Skin epidermis (tissue), 12 donors: Measurements from ENCODE around the gene SENP3.

Experiments used
- H3K27ac ChIP-seq, 21 experiments: fragments of 200-600 bp; sonication (generic) in 11 of 21; one replicate each; pipeline ENCODE4 v1.5.0; 2020; ENCODE audit warnings: mild to moderate bottlenecking in 3 of 21, inconsistent platforms in 2 of 21, moderate library complexity in 2 of 21
- H3K4me3 ChIP-seq, 7 experiments: fragments of 200-600 bp; sonication (generic) in 2 of 7; one replicate each; pipeline ENCODE4 v1.5.0; 2020; ENCODE audit warnings: inconsistent platforms in 2 of 7, mild to moderate bottlenecking in 2 of 7, moderate library complexity in 1 of 7

Gene SENP3

DNA sequence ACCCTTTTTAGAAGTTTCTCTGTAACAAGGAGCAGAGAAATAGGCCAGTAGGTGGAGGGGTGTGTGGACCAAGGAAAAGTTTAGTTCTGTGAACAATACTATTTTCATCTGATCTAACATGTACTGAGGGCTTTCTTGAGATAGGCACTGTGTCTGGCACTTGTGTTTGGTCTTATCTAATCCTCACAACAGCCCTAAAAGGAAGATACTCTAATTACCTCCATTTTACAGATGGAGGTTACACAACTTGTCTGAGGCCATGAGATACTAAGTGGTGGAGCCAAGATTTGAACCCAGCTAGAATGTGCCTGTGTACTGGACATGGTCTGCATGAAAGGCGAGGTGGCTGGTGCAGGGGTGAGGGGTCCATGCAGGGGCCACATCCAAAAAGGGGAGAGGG lies 8.4 kb upstream of the SENP3 start:
- peak overlapping the region in 17 of 21 experiments; percentile 10 to 87 (median 61) for H3K27ac ChIP-seq
- no peak overlapping the region for H3K4me3 ChIP-seq

- Histone ChIP-seq H3K4me3 (no peak overlapping the region), H3K27ac (peak overlapping the region in 1 of 21 experiments; percentile 18)
Observed at GRCh38 chr17:7555320-7555948, 6.3 kb upstream of the SENP3 start.

- Histone ChIP-seq H3K27ac (peak overlapping the region in 12 of 21 experiments; percentile 83 to 98 (median 94)), H3K4me3 (no peak overlapping the region)
Observed at GRCh38 chr17:7556627-7557026, 5.1 kb upstream of the SENP3 start.

DNA sequence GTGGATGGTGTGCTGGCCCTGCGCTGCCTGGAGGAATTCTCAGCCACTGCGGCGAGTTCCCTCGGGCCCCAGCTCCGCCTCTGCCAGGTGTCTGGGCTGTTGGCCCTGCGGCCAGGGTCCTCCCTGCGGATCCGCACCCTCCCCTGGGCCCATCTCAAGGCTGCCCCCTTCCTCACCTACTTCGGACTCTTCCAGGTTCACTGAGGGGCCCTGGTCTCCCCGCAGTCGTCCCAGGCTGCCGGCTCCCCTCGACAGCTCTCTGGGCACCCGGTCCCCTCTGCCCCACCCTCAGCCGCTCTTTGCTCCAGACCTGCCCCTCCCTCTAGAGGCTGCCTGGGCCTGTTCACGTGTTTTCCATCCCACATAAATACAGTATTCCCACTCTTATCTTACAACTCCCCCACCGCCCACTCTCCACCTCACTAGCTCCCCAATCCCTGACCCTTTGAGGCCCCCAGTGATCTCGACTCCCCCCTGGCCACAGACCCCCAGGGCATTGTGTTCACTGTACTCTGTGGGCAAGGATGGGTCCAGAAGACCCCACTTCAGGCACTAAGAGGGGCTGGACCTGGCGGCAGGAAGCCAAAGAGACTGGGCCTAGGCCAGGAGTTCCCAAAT lies 4.5 kb upstream of the SENP3 start:
- H3K27ac ChIP-seq: peak overlapping the region in 19 of 21 experiments; percentile 69 to 98 (median 91)
- no peak overlapping the region for H3K4me3 ChIP-seq

DNA sequence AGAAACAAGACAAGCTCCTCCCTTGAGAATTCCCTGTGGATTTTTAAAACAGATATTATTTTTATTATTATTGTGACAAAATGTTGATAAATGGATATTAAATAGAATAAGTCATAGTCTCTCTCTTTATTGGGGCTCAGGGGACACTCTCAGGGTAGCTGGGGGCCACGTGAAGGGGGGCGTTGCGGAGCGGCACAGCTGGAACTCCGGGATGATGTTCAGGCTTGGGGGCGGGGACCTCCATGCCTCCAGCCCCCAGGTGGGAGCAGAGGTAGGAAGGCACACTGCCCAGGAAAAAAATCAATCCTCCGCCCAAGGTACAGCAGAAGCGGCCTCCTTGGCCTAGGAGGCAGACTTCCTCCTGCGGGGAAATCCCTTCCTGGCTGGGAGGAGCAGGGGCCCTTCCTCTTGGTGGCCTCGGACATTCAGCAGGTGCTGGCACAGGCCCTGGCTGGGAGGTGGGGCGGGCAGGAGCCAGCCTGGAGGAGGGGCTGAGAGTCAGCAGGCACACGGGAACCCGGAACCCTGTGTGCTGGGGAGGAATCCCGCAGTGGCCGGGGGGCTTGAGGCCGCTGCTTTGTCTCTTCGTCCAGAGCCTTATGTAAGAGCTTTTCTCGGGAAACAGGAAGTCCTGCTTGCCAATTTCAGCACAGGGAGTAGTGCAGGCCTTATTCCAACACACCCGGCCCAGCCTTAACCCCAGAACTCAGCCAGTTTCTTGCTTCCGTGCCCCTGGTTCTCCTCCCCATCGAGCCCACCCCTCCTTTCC lies 3.8 kb upstream of the SENP3 start:
- peak overlapping the region; percentile 57 to 98 (median 90) for H3K27ac ChIP-seq

GRCh38 chr17:7558544-7559319 lies 3.0 kb upstream of the SENP3 start, which contains the start of gene TNFSF13:
TNFSF13 (plus strand) TSS chr17:7558750; CDS start chr17:7559040, 290 bp downstream.
- H3K4me3 ChIP-seq: peak within 1 kb of the TSS; percentile 5 to 74 (median 16)
- H3K27ac ChIP-seq: peak within 1 kb of the TSS; percentile 57 to 98 (median 90)

More for the DNA sequence above, 3.8 kb upstream of the SENP3 start:
- peak overlapping the region in 6 of 7 experiments; percentile 2 to 74 (median 20) for H3K4me3 ChIP-seq

GRCh38 chr17:7559320-7560171 lies 2.2 kb upstream of the SENP3 start:
- H3K4me3 ChIP-seq: peak overlapping the region in 6 of 7 experiments; percentile 7 to 95 (median 38)

DNA sequence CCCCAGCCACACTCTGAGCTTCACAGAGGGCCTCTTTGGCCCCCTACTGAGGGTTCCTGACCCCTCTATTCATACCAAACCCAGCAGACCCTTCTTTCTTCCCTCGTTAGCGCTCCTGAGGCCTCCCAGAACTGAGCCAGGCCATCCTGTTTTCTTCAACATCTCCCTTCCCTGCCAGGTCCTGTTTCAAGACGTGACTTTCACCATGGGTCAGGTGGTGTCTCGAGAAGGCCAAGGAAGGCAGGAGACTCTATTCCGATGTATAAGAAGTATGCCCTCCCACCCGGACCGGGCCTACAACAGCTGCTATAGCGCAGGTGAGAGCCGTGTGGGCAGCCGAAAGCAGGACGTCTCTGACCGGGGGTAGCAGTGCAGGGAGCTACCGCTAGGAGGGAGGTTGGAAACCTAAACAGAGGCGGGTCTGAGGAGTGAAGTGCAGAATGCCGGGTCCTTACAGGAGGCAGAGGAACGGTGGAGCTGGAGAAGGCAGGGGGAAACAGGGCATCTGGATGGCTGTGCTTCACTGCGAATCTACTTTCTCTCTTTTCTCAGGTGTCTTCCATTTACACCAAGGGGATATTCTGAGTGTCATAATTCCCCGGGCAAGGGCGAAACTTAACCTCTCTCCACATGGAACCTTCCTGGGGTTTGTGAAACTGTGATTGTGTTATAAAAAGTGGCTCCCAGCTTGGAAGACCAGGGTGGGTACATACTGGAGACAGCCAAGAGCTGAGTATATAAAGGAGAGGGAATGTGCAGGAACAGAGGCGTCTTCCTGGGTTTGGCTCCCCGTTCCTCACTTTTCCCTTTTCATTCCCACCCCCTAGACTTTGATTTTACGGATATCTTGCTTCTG lies 1.3 kb upstream of the SENP3 start:
- Histone ChIP-seq H3K27ac (peak overlapping the region in 20 of 21 experiments; percentile 69 to 98 (median 91)), H3K4me3 (peak overlapping the region in 6 of 7 experiments; percentile 7 to 95 (median 79))

More at GRCh38 chr17:7559320-7560171, 2.2 kb upstream of the SENP3 start:
- peak overlapping the region; percentile 57 to 98 (median 90) for H3K27ac ChIP-seq

- peak overlapping the region in 20 of 21 experiments; percentile 82 to 98 (median 92) for H3K27ac ChIP-seq
- peak overlapping the region; percentile 59 to 98 (median 91) for H3K4me3 ChIP-seq
Observed at GRCh38 chr17:7561028-7561575, 617 bp upstream of the SENP3 start.

GRCh38 chr17:7562208-7562605 lies 488 bp downstream of the SENP3 start:
- H3K4me3 ChIP-seq: peak overlapping the region; percentile 59 to 98 (median 91)

DNA sequence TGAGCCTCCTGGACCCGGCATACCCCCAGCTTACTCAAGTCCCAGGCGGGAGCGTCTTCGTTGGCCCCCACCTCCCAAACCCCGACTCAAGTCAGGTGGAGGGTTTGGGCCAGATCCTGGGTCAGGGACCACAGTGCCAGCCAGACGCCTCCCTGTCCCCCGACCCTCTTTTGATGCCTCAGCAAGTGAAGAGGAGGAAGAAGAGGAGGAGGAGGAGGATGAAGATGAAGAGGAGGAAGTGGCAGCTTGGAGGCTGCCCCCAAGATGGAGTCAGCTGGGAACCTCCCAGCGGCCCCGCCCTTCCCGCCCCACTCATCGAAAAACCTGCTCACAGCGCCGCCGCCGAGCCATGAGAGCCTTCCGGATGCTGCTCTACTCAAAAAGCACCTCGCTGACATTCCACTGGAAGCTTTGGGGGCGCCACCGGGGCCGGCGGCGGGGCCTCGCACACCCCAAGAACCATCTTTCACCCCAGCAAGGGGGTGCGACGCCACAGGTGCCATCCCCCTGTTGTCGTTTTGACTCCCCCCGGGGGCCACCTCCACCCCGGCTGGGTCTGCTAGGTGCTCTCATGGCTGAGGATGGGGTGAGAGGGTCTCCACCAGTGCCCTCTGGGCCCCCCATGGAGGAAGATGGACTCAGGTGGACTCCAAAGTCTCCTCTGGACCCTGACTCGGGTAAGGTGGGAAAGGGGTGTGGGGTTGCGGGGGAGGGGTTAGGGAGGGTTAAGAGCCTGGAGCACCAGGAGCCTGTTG lies 1.6 kb downstream of the SENP3 start:
- no peak overlapping the region for H3K4me3 ChIP-seq
- H3K27ac ChIP-seq: peak overlapping the region in 4 of 21 experiments; percentile 2 to 98 (median 94)

More at GRCh38 chr17:7562208-7562605, 488 bp downstream of the SENP3 start:
- peak overlapping the region; percentile 70 to 98 (median 91) for H3K27ac ChIP-seq

GRCh38 chr17:7569571-7569970 lies 7.9 kb downstream of the SENP3 start:
- Histone ChIP-seq H3K27ac (no peak overlapping the region), H3K4me3 (no peak overlapping the region)

- H3K4me3 ChIP-seq: no peak overlapping the region
- no peak overlapping the region for H3K27ac ChIP-seq
Observed at GRCh38 chr17:7570351-7570750, 8.6 kb downstream of the SENP3 start.

- H3K4me3 ChIP-seq: peak overlapping the region; percentile 18 to 98 (median 80)
- peak overlapping the region in 20 of 21 experiments; percentile 56 to 100 (median 88) for H3K27ac ChIP-seq
Observed at GRCh38 chr17:7572338-7572587, 10.5 kb downstream of the SENP3 start.

DNA sequence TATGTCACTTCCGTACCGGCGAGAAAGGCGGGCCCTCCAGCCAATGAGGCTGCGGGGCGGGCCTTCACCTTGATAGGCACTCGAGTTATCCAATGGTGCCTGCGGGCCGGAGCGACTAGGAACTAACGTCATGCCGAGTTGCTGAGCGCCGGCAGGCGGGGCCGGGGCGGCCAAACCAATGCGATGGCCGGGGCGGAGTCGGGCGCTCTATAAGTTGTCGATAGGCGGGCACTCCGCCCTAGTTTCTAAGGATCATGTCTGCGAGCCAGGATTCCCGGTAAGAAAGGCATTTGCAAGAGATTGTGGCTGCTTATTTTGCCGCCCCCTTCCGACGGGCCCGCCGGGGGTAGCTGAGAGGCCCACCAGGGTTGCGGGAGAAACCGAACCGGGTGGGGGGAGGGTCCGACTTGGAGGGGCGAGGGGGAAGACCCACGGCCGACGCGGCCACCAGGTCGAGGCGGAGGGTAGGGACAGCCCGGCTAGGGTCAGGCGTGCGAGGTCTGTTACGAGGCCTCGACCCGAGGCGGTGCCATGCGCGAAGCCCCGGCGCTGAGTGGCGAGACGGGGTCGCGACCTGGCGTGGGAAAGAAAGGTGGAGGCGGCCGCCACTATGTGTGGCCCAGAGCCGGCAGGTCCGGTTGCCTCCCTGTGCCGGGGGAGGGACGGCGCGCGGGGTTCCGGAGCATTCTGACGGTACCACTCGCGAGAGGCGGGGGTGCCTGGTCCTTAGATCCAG lies 11.0 kb downstream of the SENP3 start:
- Histone ChIP-seq H3K27ac (peak overlapping the region; percentile 91 to 100 (median 98)), H3K4me3 (peak overlapping the region; percentile 70 to 98 (median 81))
